ENCODE data around the gene FAM13A. TPM values are rescaled to one million over a fixed set of nuclear protein-coding genes. Genes with fewer than 3 reads are reported as not detected.

Gene FAM13A
- total and polyA plus RNA-seq, 2 of the 13 experiments (the other 11 are each of a cell fraction or from before 2014, with no cell fraction given): 1.2 to 36.2 TPM

- TF ChIP-seq PAXIP1 (CRISPR knock-in tag; conservative IDR thresholded peaks at IDR 0.05): peak; percentile 88
- TF ChIP-seq CREB1 (IDR thresholded peaks at IDR 0.05): no peak
- TF ChIP-seq CREB1 (CRISPR knock-in tag; IDR thresholded peaks at IDR 0.05): peak; percentile 32; the same call in 1 of the 2 replicates
- TF ChIP-seq FOXA3 (CRISPR knock-in tag; IDR thresholded peaks at IDR 0.05): peak; percentile 41; the same call in 1 of the 2 replicates
- TF ChIP-seq PPARG (CRISPR knock-in tag; conservative IDR thresholded peaks at IDR 0.05): peak; percentile 88
- peak; percentile 50 for TF ChIP-seq ASH2L (IDR thresholded peaks at IDR 0.05; ENCODE audit: insufficient read length, low read depth, low read length)
- TF ChIP-seq FOXJ3 (CRISPR knock-in tag; IDR thresholded peaks at IDR 0.05; ENCODE audit: borderline replicate concordance): peak; percentile 77; the same call in 1 of the 2 replicates
- no peak for TF ChIP-seq E2F5 (CRISPR knock-in tag; conservative IDR thresholded peaks at IDR 0.05)
- TF ChIP-seq NFYB (CRISPR knock-in tag; IDR thresholded peaks at IDR 0.05): no peak
- TF ChIP-seq MAZ (IDR thresholded peaks at IDR 0.05; ENCODE audit: borderline replicate concordance, low read depth, low read length): no peak
- TF ChIP-seq MAZ (CRISPR knock-in tag; IDR thresholded peaks at IDR 0.05; ENCODE audit: low read depth): no peak
- TF ChIP-seq, protein P1, sequence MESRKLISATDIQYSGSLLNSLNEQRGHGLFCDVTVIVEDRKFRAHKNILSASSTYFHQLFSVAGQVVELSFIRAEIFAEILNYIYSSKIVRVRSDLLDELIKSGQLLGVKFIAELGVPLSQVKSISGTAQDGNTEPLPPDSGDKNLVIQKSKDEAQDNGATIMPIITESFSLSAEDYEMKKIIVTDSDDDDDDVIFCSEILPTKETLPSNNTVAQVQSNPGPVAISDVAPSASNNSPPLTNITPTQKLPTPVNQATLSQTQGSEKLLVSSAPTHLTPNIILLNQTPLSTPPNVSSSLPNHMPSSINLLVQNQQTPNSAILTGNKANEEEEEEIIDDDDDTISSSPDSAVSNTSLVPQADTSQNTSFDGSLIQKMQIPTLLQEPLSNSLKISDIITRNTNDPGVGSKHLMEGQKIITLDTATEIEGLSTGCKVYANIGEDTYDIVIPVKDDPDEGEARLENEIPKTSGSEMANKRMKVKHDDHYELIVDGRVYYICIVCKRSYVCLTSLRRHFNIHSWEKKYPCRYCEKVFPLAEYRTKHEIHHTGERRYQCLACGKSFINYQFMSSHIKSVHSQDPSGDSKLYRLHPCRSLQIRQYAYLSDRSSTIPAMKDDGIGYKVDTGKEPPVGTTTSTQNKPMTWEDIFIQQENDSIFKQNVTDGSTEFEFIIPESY (CRISPR knock-in tag; IDR thresholded peaks at IDR 0.05): no peak
- peak; percentile 92 for TF ChIP-seq NCOR1 (IDR thresholded peaks at IDR 0.05; ENCODE audit: borderline replicate concordance, low read length)
- TF ChIP-seq NR2C2 (CRISPR knock-in tag; IDR thresholded peaks at IDR 0.05; ENCODE audit: borderline replicate concordance): peak; percentile 59
- no peak for TF ChIP-seq FOXP1 (IDR thresholded peaks at IDR 0.05)
- peak; percentile 73 for TF ChIP-seq FOXP1 (CRISPR knock-in tag; IDR thresholded peaks at IDR 0.05)
- 0 out of 2 replicates have a peak, but pooled peaks have one; percentile 22 for TF ChIP-seq HDAC1 (CRISPR knock-in tag; IDR thresholded peaks at IDR 0.05)
- no peak for TF ChIP-seq SOX6 (IDR thresholded peaks at IDR 0.05)
- TF ChIP-seq SOX6 (CRISPR knock-in tag; IDR thresholded peaks at IDR 0.05): peak; percentile 60; the same call in 1 of the 2 replicates
- TF ChIP-seq ZNF124 (CRISPR knock-in tag; IDR thresholded peaks at IDR 0.05): no peak
- TF ChIP-seq KDM6A (CRISPR knock-in tag; IDR thresholded peaks at IDR 0.05; ENCODE audit: low read depth): peak; percentile 48; the same call in 1 of the 2 replicates
- TF ChIP-seq NR2F2 (IDR thresholded peaks at IDR 0.05; ENCODE audit: borderline replicate concordance, low read depth): peak; percentile 52; the same call in 1 of the 2 replicates
- no peak for TF ChIP-seq SOX13 (IDR thresholded peaks at IDR 0.05)
- TF ChIP-seq SOX13 (CRISPR knock-in tag; conservative IDR thresholded peaks at IDR 0.05 in 1 of 2, IDR thresholded peaks at IDR 0.05 in 1 of 2): peak in 1 of 2 experiments; percentile 56; a peak in 1 of 4 replicates
- no peak for TF ChIP-seq THYN1 (CRISPR knock-in tag; IDR thresholded peaks at IDR 0.05; ENCODE audit: borderline replicate concordance, low read depth)
- no peak for TF ChIP-seq ZNF496 (CRISPR knock-in tag; IDR thresholded peaks at IDR 0.05; ENCODE audit: insufficient replicate concordance)
Observed at GRCh38 chr4:88809576-88810219, 247.3 kb downstream of the FAM13A start (continued).
